Panc1 (cell line): ENCODE results near the gene HORMAD2. TPM values are rescaled to one million over a fixed set of nuclear protein-coding genes. Genes with fewer than 3 reads are reported as not detected.

Experiments used
- ATAC-seq: fragments of 200-7000 bp; cut with Tn5 transposase; 2 replicates; pipeline ENCODE4 v1.9.1; 2020; ENCODE audit warnings: mild to moderate bottlenecking, moderate library complexity
- BruUV-seq: library from RNA; stranded (reverse); fragments of 400-500 nt; replicated peaks from 2 replicates; lab custom pipeline; 2021; lab: Mats Ljungman, UMichigan
- CTCF ChIA-PET: fragments of 300-600 bp; sonication (Branson Sonifier 250); formaldehyde crosslinking; loops from one replicate; lab custom pipeline; 2022; ENCODE audit warnings: antibody characterized with exemption; lab: Charles Lee
- POLR2A ChIA-PET: fragments of 300-600 bp; sonication (Branson Sonifier 250); formaldehyde crosslinking; loops from one replicate; lab custom pipeline; 2022; ENCODE audit warnings: antibody characterized with exemption; lab: Charles Lee
- DNase-seq: peaks from one replicate; pipeline ENCODE4 v3.0.0-alpha.2; 2010; ENCODE audit warnings: low read depth, low spot score
- H3K27ac ChIP-seq: 2 replicates; pipeline ENCODE4 v1.5.1; 2011; ENCODE audit warnings: mild to moderate bottlenecking, low read length, inconsistent platforms
- H3K27me3 ChIP-seq: fragments of 200-500 bp; sonication (Bioruptor generic); 2 replicates; pipeline ENCODE4 v1.6.0; 2014; ENCODE audit warnings: low read length, inconsistent platforms; ENCODE audit not compliant: control insufficient read depth, insufficient read depth
- H3K36me3 ChIP-seq: fragments of 200-500 bp; sonication (Bioruptor generic); 2 replicates; pipeline ENCODE4 v1.5.1; 2014; ENCODE audit warnings: inconsistent platforms, mild to moderate bottlenecking, low read length, moderate library complexity; ENCODE audit not compliant: control insufficient read depth, insufficient read depth
- H3K4me1 ChIP-seq: 2 replicates; pipeline ENCODE4 v1.5.1; 2011; ENCODE audit warnings: inconsistent platforms, mild to moderate bottlenecking, low read length, moderate library complexity; ENCODE audit not compliant: control insufficient read depth, insufficient read depth
- H3K4me3 ChIP-seq, 2 experiments: 2 replicates each; pipeline ENCODE4 v1.5.1; 2011 to 2012; ENCODE audit warnings: low read depth in 2 of 2, low read length in 2 of 2, mild to moderate bottlenecking in 2 of 2, inconsistent platforms in 1 of 2, moderate library complexity in 1 of 2
- H3K9me3 ChIP-seq: fragments of 200-500 bp; sonication (Bioruptor generic); 2 replicates; pipeline ENCODE4 v1.5.1; 2014; ENCODE audit warnings: low read depth, mild to moderate bottlenecking, inconsistent platforms, low read length, moderate library complexity; ENCODE audit not compliant: control insufficient read depth, insufficient read depth
- POLR2AphosphoS5 ChIP-seq: IDR thresholded peaks from 2 replicates; pipeline ENCODE4 v1.6.1; 2012; ENCODE audit warnings: mild to moderate bottlenecking, low read depth, low read length, moderate library complexity
- SIN3A ChIP-seq: IDR thresholded peaks from 2 replicates; pipeline ENCODE4 v1.6.1; 2012; ENCODE audit warnings: low read depth, mild to moderate bottlenecking, low read length, moderate library complexity, borderline replicate concordance; ENCODE audit not compliant: insufficient read depth
- TCF7L2 ChIP-seq: IDR thresholded peaks from 2 replicates; pipeline ENCODE4 v1.6.1; 2011; ENCODE audit warnings: mild to moderate bottlenecking, low read depth, low read length, inconsistent platforms
- in situ Hi-C: cut with HindIII; loops from 2 replicates; pipeline ENCODE4 v1.10.0; 2016; ENCODE audit warnings: low sequenced_read_pairs, low pct_unique_long_range_greater_than_20kb
- intact Hi-C: fragments of 100-400 bp; cut with micrococcal nuclease; formaldehyde crosslinking; loops from one replicate; pipeline ENCODE4 v1.10.0; 2022; ENCODE audit not compliant: unreplicated experiment
- total RNA-seq: library from RNA; stranded (reverse); gene quantifications from one replicate; pipeline ENCODE4 v1.2.1, GENCODE V29; 2021; ENCODE audit not compliant: unreplicated experiment
- TF ChIP-seq, protein P1 (sequence below): fragments of 450-650 bp; IDR thresholded peaks from 2 replicates; pipeline ENCODE4 v1.5.1; 2017; ENCODE audit warnings: mild to moderate bottlenecking
- TF ChIP-seq, protein P2 (sequence below), 2 experiments: IDR thresholded peaks; 2 replicates each; pipeline ENCODE4 v1.6.1; 2011 to 2012; ENCODE audit warnings: low read depth in 2 of 2, control low read depth in 1 of 2, low read length in 1 of 2, mild to moderate bottlenecking in 1 of 2, moderate library complexity in 1 of 2; ENCODE audit not compliant: insufficient read depth in 1 of 2

Gene HORMAD2
- total RNA-seq, 1 experiment from 2014 or later, result not detected

DNA sequence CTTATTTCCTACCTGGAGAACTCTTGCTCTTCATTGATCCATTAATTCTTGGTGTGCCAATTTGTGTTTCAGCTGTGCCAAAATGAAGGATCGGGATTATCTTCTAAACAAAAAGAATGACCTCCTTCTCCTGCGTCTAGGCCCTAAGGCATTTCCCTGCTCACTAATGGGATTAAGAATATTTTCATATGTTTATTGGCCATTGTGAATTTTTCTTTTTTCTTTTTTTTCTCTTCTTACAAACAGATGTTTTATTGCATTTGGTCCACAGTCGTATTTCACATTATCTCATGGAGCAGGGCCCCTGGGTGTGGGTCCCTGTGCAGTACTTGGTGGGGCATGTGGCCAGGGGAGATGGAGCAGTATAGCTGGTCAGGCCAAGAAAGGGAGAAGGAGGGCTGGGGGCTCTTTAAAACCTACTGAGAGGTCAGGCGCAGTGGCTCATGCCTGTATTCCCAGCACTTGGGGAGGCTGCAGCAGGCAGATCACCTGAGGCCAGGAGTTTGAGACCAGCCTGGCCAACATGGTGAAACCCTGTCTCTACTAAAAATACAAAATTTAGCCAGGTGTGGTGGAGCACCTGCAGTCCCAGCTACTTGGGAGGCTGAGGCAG is 35.3 kb upstream of the HORMAD2 start:
- ATAC-seq (no peak), DNase-seq (no peak)
- in situ Hi-C loops, result no loop called here
- no peaks in the 10 kb centered on the region for H3K9me3 ChIP-seq
- H3K4me1 ChIP-seq, result peaks cover 3% of the 10 kb centered on the region; the same call in 1 of the 2 replicates
- ChIA-PET CTCF (no interaction called here), POLR2A (no interaction called here)
- intact Hi-C loops, result no loop called here
- no TSS peak for BruUV-seq
- no peak overlapping the region for H3K27ac ChIP-seq
- TF ChIP-seq, protein P1, sequence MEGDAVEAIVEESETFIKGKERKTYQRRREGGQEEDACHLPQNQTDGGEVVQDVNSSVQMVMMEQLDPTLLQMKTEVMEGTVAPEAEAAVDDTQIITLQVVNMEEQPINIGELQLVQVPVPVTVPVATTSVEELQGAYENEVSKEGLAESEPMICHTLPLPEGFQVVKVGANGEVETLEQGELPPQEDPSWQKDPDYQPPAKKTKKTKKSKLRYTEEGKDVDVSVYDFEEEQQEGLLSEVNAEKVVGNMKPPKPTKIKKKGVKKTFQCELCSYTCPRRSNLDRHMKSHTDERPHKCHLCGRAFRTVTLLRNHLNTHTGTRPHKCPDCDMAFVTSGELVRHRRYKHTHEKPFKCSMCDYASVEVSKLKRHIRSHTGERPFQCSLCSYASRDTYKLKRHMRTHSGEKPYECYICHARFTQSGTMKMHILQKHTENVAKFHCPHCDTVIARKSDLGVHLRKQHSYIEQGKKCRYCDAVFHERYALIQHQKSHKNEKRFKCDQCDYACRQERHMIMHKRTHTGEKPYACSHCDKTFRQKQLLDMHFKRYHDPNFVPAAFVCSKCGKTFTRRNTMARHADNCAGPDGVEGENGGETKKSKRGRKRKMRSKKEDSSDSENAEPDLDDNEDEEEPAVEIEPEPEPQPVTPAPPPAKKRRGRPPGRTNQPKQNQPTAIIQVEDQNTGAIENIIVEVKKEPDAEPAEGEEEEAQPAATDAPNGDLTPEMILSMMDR, result no peak
- no peak for TF ChIP-seq TCF7L2
- no peak for TF ChIP-seq SIN3A
- no peak for TF ChIP-seq POLR2AphosphoS5
- TF ChIP-seq, protein P2, sequence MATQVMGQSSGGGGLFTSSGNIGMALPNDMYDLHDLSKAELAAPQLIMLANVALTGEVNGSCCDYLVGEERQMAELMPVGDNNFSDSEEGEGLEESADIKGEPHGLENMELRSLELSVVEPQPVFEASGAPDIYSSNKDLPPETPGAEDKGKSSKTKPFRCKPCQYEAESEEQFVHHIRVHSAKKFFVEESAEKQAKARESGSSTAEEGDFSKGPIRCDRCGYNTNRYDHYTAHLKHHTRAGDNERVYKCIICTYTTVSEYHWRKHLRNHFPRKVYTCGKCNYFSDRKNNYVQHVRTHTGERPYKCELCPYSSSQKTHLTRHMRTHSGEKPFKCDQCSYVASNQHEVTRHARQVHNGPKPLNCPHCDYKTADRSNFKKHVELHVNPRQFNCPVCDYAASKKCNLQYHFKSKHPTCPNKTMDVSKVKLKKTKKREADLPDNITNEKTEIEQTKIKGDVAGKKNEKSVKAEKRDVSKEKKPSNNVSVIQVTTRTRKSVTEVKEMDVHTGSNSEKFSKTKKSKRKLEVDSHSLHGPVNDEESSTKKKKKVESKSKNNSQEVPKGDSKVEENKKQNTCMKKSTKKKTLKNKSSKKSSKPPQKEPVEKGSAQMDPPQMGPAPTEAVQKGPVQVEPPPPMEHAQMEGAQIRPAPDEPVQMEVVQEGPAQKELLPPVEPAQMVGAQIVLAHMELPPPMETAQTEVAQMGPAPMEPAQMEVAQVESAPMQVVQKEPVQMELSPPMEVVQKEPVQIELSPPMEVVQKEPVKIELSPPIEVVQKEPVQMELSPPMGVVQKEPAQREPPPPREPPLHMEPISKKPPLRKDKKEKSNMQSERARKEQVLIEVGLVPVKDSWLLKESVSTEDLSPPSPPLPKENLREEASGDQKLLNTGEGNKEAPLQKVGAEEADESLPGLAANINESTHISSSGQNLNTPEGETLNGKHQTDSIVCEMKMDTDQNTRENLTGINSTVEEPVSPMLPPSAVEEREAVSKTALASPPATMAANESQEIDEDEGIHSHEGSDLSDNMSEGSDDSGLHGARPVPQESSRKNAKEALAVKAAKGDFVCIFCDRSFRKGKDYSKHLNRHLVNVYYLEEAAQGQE (IDR thresholded peaks at IDR 0.05; ENCODE audit: insufficient read depth in 1 of 2, low read depth in 2 of 2, low read length in 1 of 2), result no peak
- H3K36me3 ChIP-seq, result no peaks in the 10 kb centered on the region
- H3K27me3 ChIP-seq, result no peaks in the 10 kb centered on the region
- H3K4me3 ChIP-seq, result no peak overlapping the region

DNA sequence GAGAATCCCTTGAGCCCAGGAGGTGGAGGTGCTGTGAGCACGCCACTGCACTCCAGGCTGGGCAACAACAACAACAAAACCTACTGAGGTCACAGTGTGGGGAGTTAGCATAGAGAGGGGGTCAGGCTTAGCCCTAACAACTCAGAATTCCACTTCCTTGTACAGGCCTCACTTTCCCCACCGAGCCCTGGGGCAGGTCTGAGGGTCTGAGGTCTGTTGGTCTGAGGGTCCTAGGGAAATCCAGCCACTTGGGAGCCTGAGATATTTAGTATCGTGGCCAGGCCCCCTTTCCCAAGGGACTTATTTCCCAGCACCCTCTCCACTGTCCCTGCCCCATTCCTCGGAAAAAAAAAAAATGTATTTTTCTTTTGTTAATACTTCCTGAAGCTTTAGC is 34.8 kb upstream of the HORMAD2 start:
- H3K27me3 ChIP-seq, result no peaks in the 10 kb centered on the region
- H3K4me1 ChIP-seq, result peaks cover 3% of the 10 kb centered on the region; the same call in 1 of the 2 replicates
- DNase-seq, result no peak
- no TSS peak for BruUV-seq
- no peak overlapping the region for H3K4me3 ChIP-seq
- no peak overlapping the region for H3K27ac ChIP-seq
- in situ Hi-C loops (no loop called here), intact Hi-C loops (no loop called here)
- no peaks in the 10 kb centered on the region for H3K9me3 ChIP-seq
- ChIA-PET POLR2A (no interaction called here), CTCF (no interaction called here)
- TF ChIP-seq, protein P2 (IDR thresholded peaks at IDR 0.05; ENCODE audit: insufficient read depth in 1 of 2, low read depth in 2 of 2, low read length in 1 of 2), result no peak
- no peak for TF ChIP-seq TCF7L2
- TF ChIP-seq, protein P1, result no peak
- H3K36me3 ChIP-seq, result no peaks in the 10 kb centered on the region
- no peak for ATAC-seq
